Measurements from ENCODE around the gene HSDL2. TPM values are rescaled to one million over a fixed set of nuclear protein-coding genes. Genes with fewer than 3 reads are reported as not detected.

The HSDL2 gene
- total and polyA plus RNA-seq, 8 donors = 9.4 to 20.4 (median 14.1) TPM

GRCh38 chr9:112486221-112487007 lies 106.5 kb downstream of the HSDL2 start, which contains the start of gene KIAA1958:
Gene KIAA1958 (plus strand): TSS chr9:112486827. CDS start chr9:112574081, 87,254 bp downstream.
- 1 to 2% methylated on average over 50 to 93 of the region's 93 CpGs for WGBS, 2 donors
- DNase-seq (peak; percentile 82 to 95 (median 88)), ATAC-seq (peak; percentile 90 to 95 (median 92)), FAIRE-seq (no peak)
- intact Hi-C loops (cut with DNase I) = no loop called here
- Histone ChIP-seq H3K9me3 (no peaks in the 10 kb centered on the region), H3K36me3 (no peaks in the 10 kb centered on the region), H3K27me3 (no peaks in the 10 kb centered on the region), H3K4me3 (peak within 1 kb of the TSS; percentile 81 to 94 (median 88)), H3K27ac (peak within 1 kb of the TSS; percentile 53 to 86 (median 79)), H3K4me1 (peaks cover 10 to 31% (median 15%) of the 10 kb centered on the region in 3 donors)
- no peak for TF ChIP-seq CTCF (IDR thresholded peaks at IDR 0.05)

GRCh38 chr9:112487008-112487798 lies 107.3 kb downstream of the HSDL2 start:
- no peak for TF ChIP-seq CTCF (IDR thresholded peaks at IDR 0.05)
- Histone ChIP-seq H3K27ac (peak overlapping the region; percentile 53 to 86 (median 77)), H3K4me1 (peaks cover 10 to 31% (median 15%) of the 10 kb centered on the region in 3 donors), H3K9me3 (no peaks in the 10 kb centered on the region), H3K36me3 (no peaks in the 10 kb centered on the region), H3K27me3 (no peaks in the 10 kb centered on the region), H3K4me3 (peak overlapping the region; percentile 81 to 94 (median 88))
- WGBS, 2 donors = 0% methylated on average over 44 to 80 of the region's 80 CpGs
- DNase-seq (peak; percentile 65 to 90 (median 78)), ATAC-seq (peak; percentile 27 to 65 (median 42)), FAIRE-seq (no peak)
- intact Hi-C loops (cut with DNase I) = no loop called here

- intact Hi-C loops (cut with DNase I) = no loop called here
- 4 to 5% methylated on average over 11 of the region's 11 CpGs for WGBS, 2 donors
- ATAC-seq (peak in 2 of 4 donors; percentile 11 to 19), FAIRE-seq (no peak), DNase-seq (no peak)
- TF ChIP-seq CTCF (IDR thresholded peaks at IDR 0.05) = no peak
- no peaks in the 10 kb centered on the region for H3K9me3 ChIP-seq
- peaks cover 10 to 31% (median 15%) of the 10 kb centered on the region in 3 donors for H3K4me1 ChIP-seq
- no peaks in the 10 kb centered on the region for H3K36me3 ChIP-seq
- H3K27me3 ChIP-seq = no peaks in the 10 kb centered on the region
- H3K27ac ChIP-seq = peak overlapping the region in 2 of 4 donors; percentile 84 to 86
- H3K4me3 ChIP-seq = peak overlapping the region; percentile 81 to 94 (median 88)
Observed at GRCh38 chr9:112487799-112488340, 108.0 kb downstream of the HSDL2 start.

GRCh38 chr9:112489039-112489546 lies 109.2 kb downstream of the HSDL2 start:
- Histone ChIP-seq H3K4me1 (peaks cover 10 to 31% (median 15%) of the 10 kb centered on the region in 3 donors), H3K4me3 (no peak overlapping the region), H3K36me3 (no peaks in the 10 kb centered on the region), H3K27ac (peak overlapping the region in 2 of 4 donors; percentile 52 to 58), H3K27me3 (no peaks in the 10 kb centered on the region), H3K9me3 (no peaks in the 10 kb centered on the region)
- WGBS, 2 donors = 11 to 15% methylated on average over 5 of the region's 5 CpGs
- FAIRE-seq (no peak), ATAC-seq (peak in 1 of 4 donors; percentile 6), DNase-seq (no peak)
- TF ChIP-seq CTCF (IDR thresholded peaks at IDR 0.05) = no peak
- intact Hi-C loops (cut with DNase I) = no loop called here

Measured in pancreas (tissue), 10 donors.